Measurements from ENCODE around the gene TMEM143. TPM values are rescaled to one million over a fixed set of nuclear protein-coding genes. Genes with fewer than 3 reads are reported as not detected.

Gene TMEM143
- total RNA-seq, 1 experiment from 2014 or later = 6.6 TPM

DNA sequence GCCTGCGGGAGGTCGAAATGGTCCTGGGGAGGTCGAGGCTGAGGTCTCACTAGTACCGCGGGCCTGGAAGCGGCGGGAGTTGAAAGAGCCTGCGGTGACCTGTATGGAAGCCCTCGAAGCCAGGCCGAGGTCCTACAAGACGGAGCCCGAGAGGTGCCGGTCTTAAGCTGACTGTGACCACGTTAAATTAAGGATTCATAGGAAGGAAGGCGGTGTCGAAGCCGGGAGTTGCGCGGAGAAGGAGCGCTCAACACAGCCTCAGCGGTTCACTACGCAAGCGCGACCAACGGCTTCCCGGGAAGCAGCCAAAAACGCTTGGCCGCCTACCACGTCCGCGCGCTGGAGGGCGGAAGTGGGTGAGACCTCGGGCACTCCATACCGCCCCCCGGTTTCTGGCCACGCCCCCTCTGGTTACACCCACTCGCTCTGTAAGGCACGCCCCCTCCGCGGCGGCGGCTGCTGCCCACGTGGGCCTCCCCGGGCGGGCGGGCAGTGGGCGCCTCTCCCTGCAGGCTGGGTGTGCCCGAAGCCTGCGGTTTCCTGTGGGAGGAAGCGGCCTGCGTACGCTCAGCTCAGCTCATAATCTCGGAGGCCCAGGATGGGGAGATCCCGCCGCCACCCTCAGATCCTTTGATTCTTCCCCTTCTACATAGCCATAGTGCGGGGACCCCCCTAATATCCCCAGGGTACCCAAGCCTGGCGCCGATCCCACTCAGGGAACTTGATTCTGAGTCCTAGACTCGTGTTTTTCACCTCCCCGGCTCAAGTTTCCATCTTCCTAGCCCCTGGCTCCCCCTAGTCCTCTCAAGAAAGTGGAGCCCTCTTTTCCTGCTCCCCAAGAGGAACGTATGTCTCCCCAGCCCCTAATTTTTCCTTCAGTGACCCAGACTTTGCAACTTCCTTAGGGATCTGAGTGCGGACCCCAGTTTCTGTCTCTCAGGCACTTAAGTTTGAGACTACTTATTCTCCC, 41.8 kb downstream of the TMEM143 start:
- TF ChIP-seq SIN3A (IDR thresholded peaks at IDR 0.05; ENCODE audit: borderline replicate concordance, insufficient read depth, low read depth, low read length) (no peak), TCF7L2 (IDR thresholded peaks at IDR 0.05; ENCODE audit: low read depth, low read length) (peak; percentile 38; the same call in 1 of the 2 replicates), POLR2AphosphoS5 (IDR thresholded peaks at IDR 0.05; ENCODE audit: low read depth, low read length) (peak; percentile 78)
- TF ChIP-seq, protein P1, sequence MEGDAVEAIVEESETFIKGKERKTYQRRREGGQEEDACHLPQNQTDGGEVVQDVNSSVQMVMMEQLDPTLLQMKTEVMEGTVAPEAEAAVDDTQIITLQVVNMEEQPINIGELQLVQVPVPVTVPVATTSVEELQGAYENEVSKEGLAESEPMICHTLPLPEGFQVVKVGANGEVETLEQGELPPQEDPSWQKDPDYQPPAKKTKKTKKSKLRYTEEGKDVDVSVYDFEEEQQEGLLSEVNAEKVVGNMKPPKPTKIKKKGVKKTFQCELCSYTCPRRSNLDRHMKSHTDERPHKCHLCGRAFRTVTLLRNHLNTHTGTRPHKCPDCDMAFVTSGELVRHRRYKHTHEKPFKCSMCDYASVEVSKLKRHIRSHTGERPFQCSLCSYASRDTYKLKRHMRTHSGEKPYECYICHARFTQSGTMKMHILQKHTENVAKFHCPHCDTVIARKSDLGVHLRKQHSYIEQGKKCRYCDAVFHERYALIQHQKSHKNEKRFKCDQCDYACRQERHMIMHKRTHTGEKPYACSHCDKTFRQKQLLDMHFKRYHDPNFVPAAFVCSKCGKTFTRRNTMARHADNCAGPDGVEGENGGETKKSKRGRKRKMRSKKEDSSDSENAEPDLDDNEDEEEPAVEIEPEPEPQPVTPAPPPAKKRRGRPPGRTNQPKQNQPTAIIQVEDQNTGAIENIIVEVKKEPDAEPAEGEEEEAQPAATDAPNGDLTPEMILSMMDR (IDR thresholded peaks at IDR 0.05) = no peak
- TF ChIP-seq, protein P2, sequence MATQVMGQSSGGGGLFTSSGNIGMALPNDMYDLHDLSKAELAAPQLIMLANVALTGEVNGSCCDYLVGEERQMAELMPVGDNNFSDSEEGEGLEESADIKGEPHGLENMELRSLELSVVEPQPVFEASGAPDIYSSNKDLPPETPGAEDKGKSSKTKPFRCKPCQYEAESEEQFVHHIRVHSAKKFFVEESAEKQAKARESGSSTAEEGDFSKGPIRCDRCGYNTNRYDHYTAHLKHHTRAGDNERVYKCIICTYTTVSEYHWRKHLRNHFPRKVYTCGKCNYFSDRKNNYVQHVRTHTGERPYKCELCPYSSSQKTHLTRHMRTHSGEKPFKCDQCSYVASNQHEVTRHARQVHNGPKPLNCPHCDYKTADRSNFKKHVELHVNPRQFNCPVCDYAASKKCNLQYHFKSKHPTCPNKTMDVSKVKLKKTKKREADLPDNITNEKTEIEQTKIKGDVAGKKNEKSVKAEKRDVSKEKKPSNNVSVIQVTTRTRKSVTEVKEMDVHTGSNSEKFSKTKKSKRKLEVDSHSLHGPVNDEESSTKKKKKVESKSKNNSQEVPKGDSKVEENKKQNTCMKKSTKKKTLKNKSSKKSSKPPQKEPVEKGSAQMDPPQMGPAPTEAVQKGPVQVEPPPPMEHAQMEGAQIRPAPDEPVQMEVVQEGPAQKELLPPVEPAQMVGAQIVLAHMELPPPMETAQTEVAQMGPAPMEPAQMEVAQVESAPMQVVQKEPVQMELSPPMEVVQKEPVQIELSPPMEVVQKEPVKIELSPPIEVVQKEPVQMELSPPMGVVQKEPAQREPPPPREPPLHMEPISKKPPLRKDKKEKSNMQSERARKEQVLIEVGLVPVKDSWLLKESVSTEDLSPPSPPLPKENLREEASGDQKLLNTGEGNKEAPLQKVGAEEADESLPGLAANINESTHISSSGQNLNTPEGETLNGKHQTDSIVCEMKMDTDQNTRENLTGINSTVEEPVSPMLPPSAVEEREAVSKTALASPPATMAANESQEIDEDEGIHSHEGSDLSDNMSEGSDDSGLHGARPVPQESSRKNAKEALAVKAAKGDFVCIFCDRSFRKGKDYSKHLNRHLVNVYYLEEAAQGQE (IDR thresholded peaks at IDR 0.05; ENCODE audit: insufficient read depth in 1 of 2, low read depth in 2 of 2, low read length in 1 of 2) = no peak
- ATAC-seq = peak; percentile 73
- in situ Hi-C loops (cut with HindIII; ENCODE audit: low pct_unique_long_range_greater_than_20kb, low sequenced_read_pairs) (no loop called here), intact Hi-C loops (cut with micrococcal nuclease; ENCODE audit: unreplicated experiment) (no loop called here)
- DNase-seq (ENCODE audit: low read depth, low spot score) = no peak
- no peaks in the 10 kb centered on the region for H3K36me3 ChIP-seq (ENCODE audit: control insufficient read depth, insufficient read depth, low read length)
- no peaks in the 10 kb centered on the region for H3K27me3 ChIP-seq (ENCODE audit: control insufficient read depth, insufficient read depth, low read length)
- H3K4me3 ChIP-seq (ENCODE audit: low read depth in 2 of 2, low read length in 2 of 2) = peak overlapping the region; percentile 54 to 67
- peak overlapping the region; percentile 96 for H3K27ac ChIP-seq (ENCODE audit: low read length)
- H3K4me1 ChIP-seq (ENCODE audit: control insufficient read depth, insufficient read depth, low read length) = peaks cover 14% of the 10 kb centered on the region
- no peaks in the 10 kb centered on the region for H3K9me3 ChIP-seq (ENCODE audit: control insufficient read depth, insufficient read depth, low read depth, low read length)
- ChIA-PET CTCF (interaction anchor here (3.0 kb wide), 1 partner anchor 12 kb away, joined by 20 read pairs; no protein-coding TSS in a partner anchor), POLR2A (interaction anchor here (1.9 kb wide), 1 partner anchor 11 kb away, joined by 4 read pairs; no protein-coding TSS in a partner anchor)
- BruUV-seq (replicated peaks) = no TSS peak

DNA sequence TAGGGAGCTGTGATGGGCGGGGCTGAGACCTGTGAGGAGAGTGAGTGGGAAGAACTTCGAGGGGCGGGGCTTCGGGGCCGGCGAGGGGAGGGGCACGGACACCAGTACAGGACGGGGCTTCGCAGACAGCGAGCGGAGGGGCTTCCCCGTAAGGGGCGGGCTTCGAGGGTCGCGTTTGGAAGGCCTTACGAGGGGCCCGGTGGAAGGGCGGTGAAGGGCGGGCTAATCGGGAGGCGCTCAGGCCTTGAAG, 42.4 kb downstream of the TMEM143 start:
- intact Hi-C loops (cut with micrococcal nuclease; ENCODE audit: unreplicated experiment) (no loop called here), in situ Hi-C loops (cut with HindIII; ENCODE audit: low pct_unique_long_range_greater_than_20kb, low sequenced_read_pairs) (no loop called here)
- Histone ChIP-seq H3K27me3 (ENCODE audit: control insufficient read depth, insufficient read depth, low read length) (no peaks in the 10 kb centered on the region), H3K9me3 (ENCODE audit: control insufficient read depth, insufficient read depth, low read depth, low read length) (no peaks in the 10 kb centered on the region), H3K27ac (ENCODE audit: low read length) (peak overlapping the region; percentile 90), H3K36me3 (ENCODE audit: control insufficient read depth, insufficient read depth, low read length) (no peaks in the 10 kb centered on the region), H3K4me3 (ENCODE audit: low read depth in 2 of 2, low read length in 2 of 2) (peak overlapping the region; percentile 54 to 67), H3K4me1 (ENCODE audit: control insufficient read depth, insufficient read depth, low read length) (peaks cover 14% of the 10 kb centered on the region)
- ChIA-PET CTCF (interaction anchor here (3.0 kb wide), 1 partner anchor 12 kb away, joined by 20 read pairs; no protein-coding TSS in a partner anchor), POLR2A (interaction anchor here (0.6 kb wide), 4 partner anchors 112 to 1253 kb away, joined by 3 to 13 read pairs (median 6); no protein-coding TSS in a partner anchor)
- DNase-seq (ENCODE audit: low read depth, low spot score) = no peak
- BruUV-seq (replicated peaks) = no TSS peak
- no peak for ATAC-seq
- TF ChIP-seq TCF7L2 (IDR thresholded peaks at IDR 0.05; ENCODE audit: low read depth, low read length) = no peak
- no peak for TF ChIP-seq SIN3A (IDR thresholded peaks at IDR 0.05; ENCODE audit: borderline replicate concordance, insufficient read depth, low read depth, low read length)
- TF ChIP-seq, protein P2 (IDR thresholded peaks at IDR 0.05; ENCODE audit: insufficient read depth in 1 of 2, low read depth in 2 of 2, low read length in 1 of 2) = no peak
- TF ChIP-seq, protein P1 (IDR thresholded peaks at IDR 0.05) = no peak
- TF ChIP-seq POLR2AphosphoS5 (IDR thresholded peaks at IDR 0.05; ENCODE audit: low read depth, low read length) = no peak
